Measurements from ENCODE around the gene TOMM22. TPM values are rescaled to one million over a fixed set of nuclear protein-coding genes. Genes with fewer than 3 reads are reported as not detected.

Gene TOMM22
- total RNA-seq, 2 donors from 2014 or later, result 16.1 to 35.8 TPM

GRCh38 chr22:38685761-38686160, 4.0 kb downstream of the TOMM22 start:
- Histone ChIP-seq H3K4me1 (ENCODE audit: control insufficient read depth in 1 of 2, low read depth in 2 of 2) (peaks cover 6 to 8% of the 10 kb centered on the region in 2 donors), H3K9me3 (no peaks in the 10 kb centered on the region), H3K27me3 (replicated peaks; ENCODE audit: insufficient read depth) (no peaks in the 10 kb centered on the region), H3K36me3 (peaks cover 51% of the 10 kb centered on the region), H3K27ac (no peak overlapping the region), H3K4me3 (no peak overlapping the region)
- DNase-seq (ENCODE audit: low spot score) (no peak), ATAC-seq (ENCODE audit: insufficient number of reproducible peaks, low FRiP score, low read depth) (no peak)
- TF ChIP-seq CTCF (IDR thresholded peaks at IDR 0.05), result no peak

- Histone ChIP-seq H3K27ac (no peak overlapping the region), H3K27me3 (replicated peaks; ENCODE audit: insufficient read depth) (no peaks in the 10 kb centered on the region), H3K4me3 (no peak overlapping the region), H3K36me3 (peaks cover 50% of the 10 kb centered on the region), H3K4me1 (ENCODE audit: control insufficient read depth in 1 of 2, low read depth in 2 of 2) (peaks cover 0 to 5% of the 10 kb centered on the region in 2 donors), H3K9me3 (no peaks in the 10 kb centered on the region)
- no peak for ATAC-seq (ENCODE audit: insufficient number of reproducible peaks, low FRiP score, low read depth)
- DNase-seq (ENCODE audit: low spot score), result no peak
- TF ChIP-seq CTCF (IDR thresholded peaks at IDR 0.05), result no peak
These were observed 7.9 kb downstream of the TOMM22 start for GRCh38 chr22:38689651-38690050.

- ATAC-seq (ENCODE audit: insufficient number of reproducible peaks, low FRiP score, low read depth) (no peak), DNase-seq (ENCODE audit: low spot score) (no peak)
- Histone ChIP-seq H3K4me1 (ENCODE audit: control insufficient read depth in 1 of 2, low read depth in 2 of 2) (peaks cover 30 to 47% of the 10 kb centered on the region in 2 donors), H3K9me3 (no peaks in the 10 kb centered on the region), H3K4me3 (no peak overlapping the region), H3K36me3 (peaks cover 10% of the 10 kb centered on the region), H3K27me3 (replicated peaks; ENCODE audit: insufficient read depth) (no peaks in the 10 kb centered on the region), H3K27ac (no peak overlapping the region)
- no peak for TF ChIP-seq CTCF (IDR thresholded peaks at IDR 0.05)
These were observed 12.3 kb downstream of the TOMM22 start for GRCh38 chr22:38694049-38694448.

- no peaks in the 10 kb centered on the region for H3K27me3 ChIP-seq (replicated peaks; ENCODE audit: insufficient read depth)
- ATAC-seq (ENCODE audit: insufficient number of reproducible peaks, low FRiP score, low read depth), result no peak
- DNase-seq (ENCODE audit: low spot score), result no peak
- no peak for TF ChIP-seq CTCF (IDR thresholded peaks at IDR 0.05)
- no peaks in the 10 kb centered on the region for H3K9me3 ChIP-seq
- peaks cover 8% of the 10 kb centered on the region for H3K36me3 ChIP-seq
- peaks cover 33 to 56% of the 10 kb centered on the region in 2 donors for H3K4me1 ChIP-seq (ENCODE audit: control insufficient read depth in 1 of 2, low read depth in 2 of 2)
- H3K4me3 ChIP-seq, result no peak overlapping the region
- peak overlapping the region in 1 of 2 donors; percentile 96 for H3K27ac ChIP-seq
These were observed 13.2 kb downstream of the TOMM22 start for GRCh38 chr22:38694940-38695339.

GRCh38 chr22:38696606-38697424, 15.1 kb downstream of the TOMM22 start:
- peaks cover 4% of the 10 kb centered on the region for H3K36me3 ChIP-seq
- H3K4me3 ChIP-seq, result peak overlapping the region; percentile 91
- no peak for ATAC-seq (ENCODE audit: insufficient number of reproducible peaks, low FRiP score, low read depth)
- TF ChIP-seq CTCF (IDR thresholded peaks at IDR 0.05), result no peak
- peaks cover 33 to 62% of the 10 kb centered on the region in 2 donors for H3K4me1 ChIP-seq (ENCODE audit: control insufficient read depth in 1 of 2, low read depth in 2 of 2)
- H3K27me3 ChIP-seq (replicated peaks; ENCODE audit: insufficient read depth), result no peaks in the 10 kb centered on the region
- peak overlapping the region; percentile 53 to 96 for H3K27ac ChIP-seq
- DNase-seq (ENCODE audit: low spot score), result no peak
- no peaks in the 10 kb centered on the region for H3K9me3 ChIP-seq

All from thoracic aorta (tissue), 2 donors.